Measurements from ENCODE around the gene TAS2R10. TPM values are rescaled to one million over a fixed set of nuclear protein-coding genes. Genes with fewer than 3 reads are reported as not detected.

TAS2R10 gene
- 0.60 and 1.3 TPM in 2 replicates for total RNA-seq

GRCh38 chr12:10826258-10826657 lies at the start of gene TAS2R10:
TAS2R10 (minus strand) TSS chr12:10826358; CDS start chr12:10826269, 89 bp downstream.

GRCh38 chr12:10849425-10849878 lies 23.3 kb upstream of the TAS2R10 start, which contains the start of gene PRR4:
PRR4 (minus strand) TSS chr12:10849475; CDS start chr12:10849437, 38 bp downstream.

GRCh38 chr12:10810068-10810467 lies 16.1 kb downstream of the TAS2R10 start, which contains the start of gene TAS2R9:
TAS2R9 (minus strand) TSS chr12:10810168; CDS start chr12:10810075, 93 bp downstream.

GRCh38 chr12:10807186-10807585 lies 19.0 kb downstream of the TAS2R10 start, which contains the start of gene TAS2R8:
TAS2R8 (minus strand) TSS chr12:10807286; CDS start chr12:10806980, 306 bp downstream.

GRCh38 chr12:10802587-10802986 lies 23.6 kb downstream of the TAS2R10 start, which contains the start of gene TAS2R7:
TAS2R7 (minus strand) TSS chr12:10802627; CDS start chr12:10802570, 57 bp downstream.

Other genes with a start within 250 kb of the TAS2R10 start
- gene MAGOHB, start 212.7 kb downstream of the TAS2R10 start, total RNA-seq, result 15.0 and 22.9 TPM in 2 replicates
- gene STYK1, start 152.3 kb downstream of the TAS2R10 start, total RNA-seq, result 0.16 and 0.69 TPM in 2 replicates
- gene YBX3, start 103.0 kb downstream of the TAS2R10 start, total RNA-seq, result 72.3 and 86.2 TPM in 2 replicates
- not detected in 2 replicates for gene TAS2R7, start 23.7 kb downstream of the TAS2R10 start, total RNA-seq
- 0.26 TPM in 1 of 2 replicates, not detected in the other for gene TAS2R8, start 19.1 kb downstream of the TAS2R10 start, total RNA-seq
- 0.09 and 0.16 TPM in 2 replicates for gene TAS2R9, start 16.2 kb downstream of the TAS2R10 start, total RNA-seq
- 0.32 and 0.60 TPM in 2 replicates for gene PRR4, start 23.1 kb upstream of the TAS2R10 start, total RNA-seq
- gene PRH1, start 57.9 kb upstream of the TAS2R10 start, total RNA-seq, result 15.9 and 21.0 TPM in 2 replicates
- 0.69 and 0.95 TPM in 2 replicates for gene TAS2R13, start 83.2 kb upstream of the TAS2R10 start, total RNA-seq
- gene PRH2, start 102.9 kb upstream of the TAS2R10 start, total RNA-seq, result 0.63 TPM in 1 of 2 replicates, not detected in the other
- gene TAS2R14, start 112.9 kb upstream of the TAS2R10 start, total RNA-seq, result 1.7 and 2.0 TPM in 2 replicates
- gene TAS2R50, start 160.6 kb upstream of the TAS2R10 start, total RNA-seq, result 1.5 and 1.7 TPM in 2 replicates
- gene TAS2R20, start 171.9 kb upstream of the TAS2R10 start, total RNA-seq, result 1.6 and 2.5 TPM in 2 replicates
- 3.9 and 4.6 TPM in 2 replicates for gene TAS2R19, start 196.3 kb upstream of the TAS2R10 start, total RNA-seq
- gene TAS2R31, start 205.0 kb upstream of the TAS2R10 start, total RNA-seq, result 1.6 and 3.0 TPM in 2 replicates
- 1.2 and 1.7 TPM in 2 replicates for gene TAS2R46, start 235.9 kb upstream of the TAS2R10 start, total RNA-seq

Data from bronchial smooth muscle cell (primary cell).